ENCODE measurements around the gene GGNBP2.
"Not testable (repeated sequence)": the region's sequence is repeated elsewhere in the genome, so short reads cannot be mapped to it uniquely, and the experiment has no call there.

The GGNBP2 gene

GRCh38 chr17:36544307-36545076 is at the start of gene GGNBP2:
GGNBP2 (plus strand) TSS chr17:36544919; CDS start chr17:36545725, 806 bp downstream.
- peak; percentile 95 for DNase-seq

- DNase-seq = peak; percentile 22
These were observed 49.6 kb upstream of the GGNBP2 start for GRCh38 chr17:36495076-36495578.

DNA sequence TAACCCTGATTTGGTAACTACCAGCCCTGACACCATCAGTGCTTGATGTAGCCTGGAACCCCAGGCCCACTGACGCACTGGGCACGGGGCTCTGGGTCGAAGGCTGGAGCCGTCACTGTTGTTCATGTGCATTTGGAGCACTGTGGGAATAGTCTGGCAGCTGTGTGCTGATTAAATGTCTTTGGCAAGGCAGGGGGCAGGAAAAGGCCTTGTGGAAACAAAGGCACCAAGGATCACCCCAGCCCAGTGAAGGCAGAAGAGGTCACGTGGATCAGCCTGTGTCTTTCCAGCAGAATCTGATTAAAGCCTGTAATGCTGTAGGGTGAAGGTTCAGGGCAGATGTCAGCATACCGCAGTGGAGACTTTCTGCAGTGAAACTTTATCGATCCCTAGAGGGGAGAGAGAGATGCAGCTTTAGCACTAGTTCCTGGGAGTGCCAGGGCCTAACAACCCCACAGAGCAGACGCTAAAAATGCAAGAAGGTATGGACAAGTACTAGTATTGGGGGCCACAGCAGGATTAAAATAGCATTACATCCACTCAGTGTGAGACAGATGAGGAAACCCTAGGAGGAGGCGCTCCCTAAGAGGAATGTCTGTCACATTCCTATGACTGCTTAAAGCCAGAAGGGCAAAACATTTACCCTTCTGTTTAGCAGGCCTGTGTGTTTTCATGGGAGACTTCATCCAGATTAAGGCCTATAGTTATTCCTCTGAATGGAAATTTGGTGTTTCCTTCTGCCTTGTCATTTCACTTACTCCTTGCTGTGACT is 48.5 kb upstream of the GGNBP2 start:
- DNase-seq = peak; percentile 45

- peak; percentile 46 for DNase-seq
These were observed 46.6 kb upstream of the GGNBP2 start for GRCh38 chr17:36498155-36498554.

- DNase-seq = peak; percentile 45
These were observed 46.0 kb upstream of the GGNBP2 start for GRCh38 chr17:36498560-36499300.

- peak; percentile 60 for DNase-seq
These were observed 43.9 kb upstream of the GGNBP2 start for GRCh38 chr17:36500745-36501225.

DNA sequence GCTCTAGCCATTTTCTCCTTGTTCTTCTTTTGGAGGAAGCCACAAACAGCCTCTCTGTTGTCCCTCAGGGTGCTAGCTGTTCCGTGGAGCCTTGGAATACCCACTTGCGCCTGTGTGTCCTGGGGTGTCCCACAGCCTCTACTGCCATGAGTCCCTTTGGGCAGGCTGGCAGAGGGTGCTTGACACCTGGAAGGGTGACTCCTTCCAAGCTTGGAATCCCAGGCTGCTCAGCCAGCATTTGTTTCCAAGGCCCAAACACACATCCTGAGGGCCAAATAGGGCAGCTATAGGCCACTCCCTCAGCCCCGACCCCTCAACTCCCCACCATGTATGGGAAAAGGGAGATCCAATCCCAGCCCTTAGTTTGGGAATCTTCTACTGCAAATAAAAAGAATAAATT is 43.4 kb upstream of the GGNBP2 start:
- peak; percentile 59 for DNase-seq

- DNase-seq = peak; percentile 55
These were observed 42.8 kb upstream of the GGNBP2 start for GRCh38 chr17:36501963-36502362.

DNA sequence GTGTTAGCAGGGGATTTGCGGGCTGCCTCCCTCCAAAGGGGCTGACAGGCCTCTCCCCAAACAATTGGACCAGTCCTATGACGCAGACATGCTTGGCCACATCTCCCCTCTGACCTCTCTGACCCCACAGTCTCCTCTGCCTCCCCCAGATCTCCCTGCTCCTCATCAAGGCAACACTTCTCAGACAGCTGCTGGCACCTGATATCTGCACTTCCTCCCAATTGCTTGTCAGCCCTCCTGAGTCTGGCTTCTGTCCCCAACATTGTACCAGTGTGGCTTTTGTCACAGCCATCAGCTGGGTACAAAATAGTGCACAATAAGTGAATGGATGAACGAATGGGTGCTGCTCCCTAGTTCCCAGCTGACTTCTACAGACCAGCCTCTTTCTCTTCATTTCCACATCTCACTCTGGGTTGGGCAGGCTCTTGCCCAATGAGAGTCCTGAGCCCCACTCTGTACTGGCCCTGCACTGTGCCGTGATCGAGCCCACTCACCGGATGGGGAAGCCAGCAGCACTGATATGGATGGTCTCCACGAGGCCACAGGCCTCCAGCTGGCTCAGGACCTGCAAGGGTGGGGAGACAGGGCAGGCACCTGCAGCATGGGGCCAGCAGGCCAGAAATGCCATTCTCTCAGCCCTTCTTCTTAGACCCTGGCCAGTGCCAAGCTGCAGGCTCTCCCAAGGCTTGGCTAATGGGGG is 41.1 kb upstream of the GGNBP2 start:
- peak; percentile 25 for DNase-seq

DNA sequence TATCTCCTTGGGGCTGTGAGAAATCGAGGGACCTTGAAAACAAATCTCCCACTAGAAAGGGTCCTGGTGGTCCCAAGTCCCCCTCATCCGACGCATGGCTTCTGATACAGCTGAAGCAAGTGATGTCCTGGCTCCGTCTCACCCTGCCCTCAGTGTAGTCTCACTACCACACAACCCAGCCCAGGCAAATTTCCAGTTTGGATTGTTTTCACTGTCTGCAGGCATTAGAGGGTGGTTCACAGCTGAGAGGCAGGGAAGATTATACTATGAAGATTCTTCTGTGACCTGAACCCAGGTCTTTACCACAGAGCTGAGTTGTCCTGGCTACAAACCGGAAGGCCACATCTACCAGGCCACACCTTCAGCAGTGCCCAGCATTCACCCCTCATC is 40.6 kb upstream of the GGNBP2 start:
- DNase-seq = peak; percentile 17

DNA sequence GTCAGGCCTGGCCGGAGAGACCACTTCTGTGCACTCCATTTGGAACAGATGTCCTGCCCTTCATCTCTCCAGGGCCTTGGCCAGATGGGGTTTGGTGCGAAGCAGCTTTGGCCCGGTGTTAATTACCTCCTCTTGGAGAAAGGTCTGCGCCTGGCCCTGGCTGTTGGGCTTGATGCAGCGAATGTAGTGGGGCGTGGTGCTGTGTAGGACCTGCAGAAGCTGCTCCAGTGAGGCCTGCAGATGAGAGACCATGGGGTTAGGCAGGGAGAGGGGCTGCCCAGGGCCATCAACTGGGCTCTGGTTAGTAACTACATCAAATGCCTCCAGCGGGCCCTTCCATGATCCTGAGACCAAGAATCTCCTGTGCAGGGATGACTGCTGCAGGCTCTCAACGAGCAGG is 39.5 kb upstream of the GGNBP2 start:
- peak; percentile 58 for DNase-seq

DNA sequence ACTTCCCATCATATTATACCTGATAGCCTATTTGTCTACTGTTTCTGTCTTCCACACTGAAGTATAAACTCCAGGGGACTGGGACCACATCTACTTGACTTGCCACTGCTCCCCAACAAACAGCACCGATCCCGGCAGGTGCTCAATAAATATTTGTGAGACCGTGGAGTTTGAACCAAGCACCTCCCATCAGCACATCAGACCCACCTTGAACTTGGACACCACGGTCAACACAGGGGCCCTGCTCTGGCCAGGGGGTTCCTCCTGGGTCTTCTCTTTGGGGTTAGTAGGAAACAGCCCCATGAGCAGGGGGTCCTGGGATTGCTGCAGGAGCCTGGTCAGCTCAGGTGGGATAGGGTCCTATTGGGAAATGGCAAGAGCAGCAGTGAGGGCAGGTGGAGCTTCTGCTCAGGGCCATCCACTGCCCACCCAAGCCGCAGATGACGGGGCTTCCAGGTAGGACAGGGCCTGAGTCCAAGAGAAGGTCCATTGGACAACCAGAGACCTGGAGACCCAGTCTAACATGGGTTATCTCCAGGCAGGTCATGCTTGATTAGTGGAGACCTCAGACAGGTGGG is 38.4 kb upstream of the GGNBP2 start:
- DNase-seq = peak; percentile 54

DNA sequence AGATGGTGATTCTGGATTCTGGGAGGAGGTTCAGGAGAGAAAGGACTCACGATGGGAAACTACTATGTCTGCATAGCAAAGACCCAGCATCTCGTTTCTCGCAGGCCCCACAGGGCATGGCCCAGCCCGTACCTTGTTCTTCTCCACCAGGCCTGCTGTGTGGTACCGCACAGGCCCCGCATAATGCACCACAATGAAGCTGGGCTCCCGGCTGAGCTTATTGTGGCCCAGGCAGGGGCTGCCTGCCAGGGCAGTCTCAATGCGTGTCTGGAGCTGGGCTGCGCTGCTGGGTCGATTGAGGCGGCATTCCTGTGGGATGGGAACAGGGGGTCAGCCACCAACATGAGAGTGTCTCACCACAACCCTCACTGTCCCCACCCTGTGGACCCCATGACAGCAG is 37.9 kb upstream of the GGNBP2 start:
- peak; percentile 37 for DNase-seq

- peak; percentile 8 for DNase-seq
These were observed 37.5 kb upstream of the GGNBP2 start for GRCh38 chr17:36507266-36507665.

DNA sequence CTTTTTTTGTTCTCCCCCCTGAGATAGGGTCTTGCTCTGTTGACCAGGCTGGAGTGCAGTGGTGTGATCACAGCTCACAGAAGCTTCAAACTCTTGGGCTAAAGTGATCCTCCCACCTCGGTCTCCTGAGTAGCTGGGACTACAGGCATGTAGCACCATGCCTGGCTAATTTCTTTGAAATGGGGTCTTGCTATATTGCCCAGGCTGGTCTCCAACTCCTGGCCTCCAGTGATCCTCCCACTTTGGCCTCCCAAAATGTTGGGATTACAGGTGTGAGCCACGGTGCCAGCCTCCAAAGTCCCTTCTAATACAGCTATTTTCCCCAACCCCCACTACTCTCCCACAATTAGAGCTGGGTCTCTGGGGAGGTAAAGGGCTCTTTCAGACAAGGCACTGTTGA is 36.3 kb upstream of the GGNBP2 start:
- not testable (repeated sequence) for DNase-seq

GRCh38 chr17:36509272-36509985 is 35.3 kb upstream of the GGNBP2 start:
- DNase-seq = no peak

- DNase-seq = no peak
These were observed 34.1 kb upstream of the GGNBP2 start for GRCh38 chr17:36510636-36511035.

DNA sequence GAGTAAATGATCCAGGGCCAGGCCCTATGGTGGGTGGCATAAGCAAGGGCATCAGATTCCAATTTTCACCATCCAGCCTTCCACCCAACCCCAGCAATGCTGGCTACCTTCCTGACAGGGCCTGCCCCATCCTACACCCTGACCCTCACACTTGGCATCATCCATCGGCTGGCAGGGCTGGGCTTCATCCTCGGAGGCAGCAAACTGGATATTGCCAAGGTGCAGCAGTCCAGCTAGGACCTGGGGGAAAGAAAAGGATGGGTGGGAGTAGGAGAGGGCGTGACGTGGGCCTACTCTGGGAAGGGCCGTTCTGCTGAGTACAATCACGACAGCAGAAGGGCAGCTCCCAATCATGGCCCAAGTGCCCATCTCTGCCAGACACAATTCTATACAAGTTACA is 33.5 kb upstream of the GGNBP2 start:
- no peak for DNase-seq

DNA sequence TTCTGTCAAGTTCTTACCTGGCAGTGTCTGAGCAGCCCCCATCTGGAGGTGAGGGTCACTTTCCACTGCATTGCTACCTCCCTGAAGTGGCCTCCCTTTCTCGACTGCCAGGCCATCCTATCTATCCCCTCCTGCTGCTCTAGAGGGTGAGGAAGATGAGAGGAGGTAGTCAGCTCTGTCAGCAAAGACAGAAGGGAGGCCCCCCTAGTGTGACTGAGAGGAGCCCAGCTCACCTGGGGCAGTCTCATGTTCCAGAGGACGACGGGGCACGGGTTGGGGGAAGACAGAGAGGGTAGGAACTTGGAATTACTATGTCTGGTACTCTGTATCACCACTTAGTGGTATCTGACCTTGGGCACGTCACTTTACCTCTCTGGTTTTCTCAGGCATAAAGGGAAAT is 32.1 kb upstream of the GGNBP2 start:
- DNase-seq = peak; percentile 33

- peak; percentile 27 for DNase-seq
These were observed 29.9 kb upstream of the GGNBP2 start for GRCh38 chr17:36514856-36515255.

DNA sequence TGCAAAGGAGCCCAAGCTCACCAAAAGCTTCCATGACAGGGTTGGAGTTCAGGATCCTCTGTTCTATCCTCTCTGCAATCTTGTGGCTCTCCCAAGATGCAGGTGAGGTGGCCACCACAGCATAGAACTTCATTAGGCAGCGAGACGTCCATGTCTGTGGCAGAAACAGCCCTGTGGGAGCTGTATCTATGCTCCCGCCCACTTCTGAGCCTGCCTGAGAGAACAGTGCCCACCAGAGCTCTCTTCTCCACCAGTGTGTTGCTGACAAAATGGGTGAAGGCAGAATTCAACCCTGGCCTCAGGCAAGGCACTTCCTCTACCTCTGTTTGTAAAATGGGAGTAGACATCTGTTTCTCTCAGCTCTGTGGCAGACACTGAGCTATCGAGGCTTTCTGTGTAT is 28.9 kb upstream of the GGNBP2 start:
- DNase-seq = peak; percentile 44
